CD4-positive, alpha-beta T cell treated with Interleukin-17A for 4 hours (primary cell): Measurements from ENCODE around the gene SHPK.
"Not testable (repeated sequence)": the region's sequence is repeated elsewhere in the genome, so short reads cannot be mapped to it uniquely, and the experiment has no call there.

Source experiments
- DNase-seq: peaks from one replicate; pipeline ENCODE4 v3.0.0-alpha.2; 2020; ENCODE audit warnings: mixed read lengths

The SHPK gene

GRCh38 chr17:3585826-3586225, 50.2 kb downstream of the SHPK start:
- DNase-seq, result no peak

DNA sequence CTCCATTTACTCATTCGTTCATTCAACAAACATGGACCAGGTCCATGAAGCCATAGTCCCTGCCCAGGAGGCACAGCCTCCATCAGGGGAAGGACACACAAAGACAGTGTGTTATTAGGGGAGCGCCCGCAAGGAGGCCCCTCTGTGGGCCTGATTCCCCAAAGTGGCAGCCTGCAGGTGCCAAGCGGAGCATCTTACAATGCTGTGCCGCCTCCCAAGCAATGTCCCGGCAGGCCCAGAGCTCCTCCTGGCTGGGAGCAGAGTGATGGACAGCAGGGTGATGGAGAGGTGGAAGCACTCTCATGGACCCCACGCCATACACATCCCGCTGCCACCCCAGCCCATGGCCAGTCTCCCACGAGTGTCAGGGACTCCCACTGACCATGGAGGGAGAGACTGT, 52.6 kb downstream of the SHPK start:
- DNase-seq, result no peak

DNA sequence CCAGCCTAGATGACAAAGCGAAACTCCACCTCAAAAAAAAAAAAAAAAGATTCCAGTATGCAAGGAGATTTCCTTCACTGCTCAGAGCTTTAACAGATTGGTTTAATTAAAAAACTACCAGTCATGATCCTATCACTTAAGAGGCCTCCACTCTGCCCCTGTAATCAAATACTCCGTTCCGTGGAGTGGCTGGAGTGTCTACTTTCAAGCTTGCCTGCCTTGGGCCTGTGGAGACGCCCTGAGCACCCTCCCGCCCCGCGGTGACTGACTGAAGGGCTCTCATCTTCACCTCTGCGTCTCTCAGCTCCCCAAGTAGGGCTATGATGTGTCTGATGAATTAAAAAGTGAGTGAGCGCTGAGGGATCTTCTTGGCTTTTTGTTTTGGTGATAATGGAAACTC, 53.1 kb downstream of the SHPK start:
- no peak for DNase-seq

- DNase-seq, result not testable (repeated sequence)
Observed at GRCh38 chr17:3578667-3579066, 57.4 kb downstream of the SHPK start.

DNA sequence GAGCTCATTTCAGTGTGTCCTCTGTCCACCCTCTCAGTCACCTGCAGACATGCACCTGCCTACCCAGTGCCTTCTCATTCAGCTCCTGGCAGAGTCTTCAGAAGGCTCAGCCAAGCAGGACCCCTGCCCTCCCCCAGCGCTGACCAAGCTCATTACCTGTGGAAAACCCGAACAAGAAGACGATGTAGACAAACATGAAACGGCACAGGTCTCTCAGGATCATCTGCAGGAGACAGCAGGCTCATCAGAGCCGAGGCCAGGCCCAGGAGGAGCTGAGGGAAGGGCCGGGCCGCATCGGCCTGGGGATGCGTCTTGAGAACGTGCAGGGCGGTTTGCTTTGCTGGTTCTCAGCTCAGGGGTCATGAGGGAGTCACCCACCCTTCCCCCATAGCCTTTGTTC, 59.1 kb downstream of the SHPK start:
- DNase-seq, result no peak

- no peak for DNase-seq
Observed at GRCh38 chr17:3575511-3575910, 60.5 kb downstream of the SHPK start.

GRCh38 chr17:3574231-3574630, 61.8 kb downstream of the SHPK start:
- DNase-seq, result no peak

- no peak for DNase-seq
Observed at GRCh38 chr17:3573246-3574100, 62.6 kb downstream of the SHPK start.

GRCh38 chr17:3572231-3572630, 63.8 kb downstream of the SHPK start:
- no peak for DNase-seq

- DNase-seq, result no peak
Observed at GRCh38 chr17:3571043-3571900, 64.8 kb downstream of the SHPK start.

DNA sequence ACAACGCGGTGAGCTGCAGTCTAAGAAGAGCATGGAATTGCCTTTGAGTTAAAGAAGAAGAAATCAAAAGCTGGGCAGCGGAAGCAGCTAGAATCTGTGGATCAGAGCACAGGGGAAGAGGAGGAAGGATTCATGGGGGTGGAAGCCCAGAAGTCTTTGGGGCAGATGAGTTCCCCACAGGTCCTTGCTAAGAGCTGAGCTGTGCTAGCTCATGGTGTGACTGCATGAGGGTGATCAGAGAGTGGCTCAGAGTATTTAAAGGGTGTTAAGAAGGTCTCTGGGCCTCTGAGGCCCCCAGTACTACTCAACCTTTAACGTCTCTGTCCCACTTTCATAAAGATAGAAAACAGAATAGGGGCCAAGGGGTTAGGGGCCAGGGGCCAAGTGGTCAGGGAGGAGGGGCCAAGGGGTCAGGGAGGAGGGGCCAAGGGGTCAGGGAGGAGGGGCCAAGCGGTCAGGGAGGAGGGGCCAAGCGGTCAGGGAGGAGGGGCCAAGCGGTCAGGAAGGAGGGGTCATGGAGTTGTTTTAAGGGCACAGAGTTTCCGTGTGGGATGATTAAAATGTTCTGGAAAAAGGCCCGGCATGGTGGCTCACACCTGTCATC, 66.4 kb downstream of the SHPK start:
- DNase-seq, result no peak

DNA sequence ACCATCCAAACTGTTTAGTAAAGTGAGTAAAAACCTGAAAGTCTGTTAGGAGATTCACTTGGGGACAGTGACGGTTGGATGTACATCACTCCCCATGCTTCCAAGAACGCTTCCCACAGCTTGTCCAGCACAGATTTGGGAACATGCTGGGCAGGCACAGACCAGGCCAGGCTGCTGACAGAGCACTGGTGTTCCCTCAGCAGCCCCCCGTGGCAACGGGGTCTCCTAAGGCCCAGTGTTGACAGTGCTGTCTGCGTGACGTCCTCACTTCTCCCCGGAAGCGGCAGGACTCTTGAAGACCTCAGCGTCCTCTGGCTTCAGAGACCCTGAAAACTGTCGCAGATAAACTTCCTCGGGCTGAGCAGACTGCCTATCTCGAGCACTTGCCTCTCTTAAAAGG, 69.5 kb downstream of the SHPK start:
- DNase-seq, result no peak

DNA sequence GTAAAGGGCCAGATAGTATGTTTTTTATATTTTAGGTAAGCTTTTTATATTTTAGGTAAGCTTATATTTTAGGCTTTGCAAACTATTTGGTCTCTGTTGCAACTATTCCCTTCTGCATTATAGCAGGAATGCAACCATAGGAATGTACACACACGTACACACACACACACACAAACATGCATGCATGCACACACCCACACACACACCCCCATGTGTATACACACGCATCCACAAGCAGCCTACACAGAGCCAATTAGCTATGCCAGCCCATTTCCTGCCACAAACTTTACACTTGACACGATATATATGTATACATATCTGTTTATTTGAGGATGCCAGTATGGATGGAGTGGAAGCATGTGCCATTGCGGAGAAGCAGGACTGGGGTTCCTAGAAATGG, 70.9 kb downstream of the SHPK start:
- no peak for DNase-seq

- DNase-seq, result not testable (repeated sequence)
Observed at GRCh38 chr17:3564241-3564640, 71.8 kb downstream of the SHPK start.

- no peak for DNase-seq
Observed at GRCh38 chr17:3559270-3559645, 76.8 kb downstream of the SHPK start.

- peak; percentile 48 for DNase-seq
Observed at GRCh38 chr17:3558603-3559269, 77.3 kb downstream of the SHPK start.
